Caco-2 (cell line): ENCODE results near the gene TMEM273. TPM values are rescaled to one million over a fixed set of nuclear protein-coding genes. Genes with fewer than 3 reads are reported as not detected.

ENCODE experiments used
- BruUV-seq: library from RNA; stranded (reverse); fragments of 400-500 nt; replicated peaks from 2 replicates; lab custom pipeline; 2021; lab: Mats Ljungman, UMichigan
- CTCF ChIA-PET: fragments of 300-600 bp; sonication (Branson Sonifier 250); formaldehyde crosslinking; loops from one replicate; lab custom pipeline; 2022; ENCODE audit warnings: antibody characterized with exemption; lab: Charles Lee
- POLR2A ChIA-PET: fragments of 300-600 bp; sonication (Branson Sonifier 250); formaldehyde crosslinking; loops from one replicate; lab custom pipeline; 2022; ENCODE audit warnings: antibody characterized with exemption; lab: Charles Lee
- DNase-seq, 2 experiments: peaks; one replicate each; pipeline versions ENCODE4 v3.0.0 to v3.0.0-alpha.2; 2020 to 2022
- H3K27me3 ChIP-seq: replicated peaks from 2 replicates; pipeline ENCODE4 v1.6.0; 2011; ENCODE audit warnings: low read length; ENCODE audit not compliant: control insufficient read depth, insufficient read depth
- H3K36me3 ChIP-seq: 2 replicates; pipeline ENCODE4 v1.5.1; 2011; ENCODE audit warnings: low read length; ENCODE audit not compliant: control insufficient read depth, insufficient read depth
- H3K4me1 ChIP-seq: fragments of 250-450 bp; sonication (Bioruptor Pico); 2 replicates; pipeline ENCODE4 v1.5.1; 2020; ENCODE audit warnings: mild to moderate bottlenecking
- H3K4me3 ChIP-seq: 2 replicates; pipeline ENCODE4 v1.5.1; 2011; ENCODE audit warnings: low read depth, mild to moderate bottlenecking, control low read depth, low read length
- H3K9me3 ChIP-seq: fragments of 250-450 bp; sonication (Bioruptor Pico); 2 replicates; pipeline ENCODE4 v1.5.1; 2020; ENCODE audit warnings: mild to moderate bottlenecking, moderate library complexity
- H3K27ac Mint-ChIP-seq: one replicate; pipeline ENCODE4 v1.8.0; 2022; ENCODE audit warnings: mixed read lengths; ENCODE audit not compliant: unreplicated experiment
- H3K27me3 Mint-ChIP-seq: one replicate; pipeline ENCODE4 v1.8.0; 2022; ENCODE audit warnings: mixed read lengths; ENCODE audit not compliant: insufficient read depth, unreplicated experiment
- H3K36me3 Mint-ChIP-seq: one replicate; pipeline ENCODE4 v1.8.0; 2022; ENCODE audit warnings: mild to moderate bottlenecking, mixed read lengths; ENCODE audit not compliant: insufficient read depth, unreplicated experiment
- H3K4me1 Mint-ChIP-seq: one replicate; pipeline ENCODE4 v1.8.0; 2022; ENCODE audit warnings: low read depth, mixed read lengths; ENCODE audit not compliant: unreplicated experiment
- H3K4me3 Mint-ChIP-seq: one replicate; pipeline ENCODE4 v1.8.0; 2022; ENCODE audit warnings: mild to moderate bottlenecking, moderate library complexity, mixed read lengths; ENCODE audit not compliant: unreplicated experiment
- H3K9me3 Mint-ChIP-seq: one replicate; pipeline ENCODE4 v1.8.0; 2022; ENCODE audit warnings: mixed read lengths; ENCODE audit not compliant: unreplicated experiment
- CTCF ChIP-seq, 2 experiments: fragments of 200-600 bp in 1 of 2; IDR thresholded peaks; 1 replicate in 1 of 2; 2 replicates in 1 of 2; pipeline versions ENCODE4 v1.5.1 to v1.8.0; 2011 to 2022; ENCODE audit warnings: antibody characterized with exemption in 1 of 2, control low read depth in 1 of 2, inconsistent platforms in 1 of 2, low read depth in 1 of 2, low read length in 1 of 2, mild to moderate bottlenecking in 1 of 2, moderate library complexity in 1 of 2; ENCODE audit not compliant: insufficient read depth in 1 of 2, severe bottlenecking in 1 of 2, unreplicated experiment in 1 of 2
- intact Hi-C: fragments of 100-400 bp; cut with micrococcal nuclease; formaldehyde crosslinking; loops from one replicate; pipeline ENCODE4 v1.10.0; 2022; ENCODE audit not compliant: unreplicated experiment
- total RNA-seq: library from RNA; stranded (reverse); gene quantifications from 2 replicates; pipeline ENCODE4 v1.2.3, GENCODE V29; 2022

The TMEM273 gene
- total RNA-seq, 1 experiment from 2014 or later, result not detected

DNA sequence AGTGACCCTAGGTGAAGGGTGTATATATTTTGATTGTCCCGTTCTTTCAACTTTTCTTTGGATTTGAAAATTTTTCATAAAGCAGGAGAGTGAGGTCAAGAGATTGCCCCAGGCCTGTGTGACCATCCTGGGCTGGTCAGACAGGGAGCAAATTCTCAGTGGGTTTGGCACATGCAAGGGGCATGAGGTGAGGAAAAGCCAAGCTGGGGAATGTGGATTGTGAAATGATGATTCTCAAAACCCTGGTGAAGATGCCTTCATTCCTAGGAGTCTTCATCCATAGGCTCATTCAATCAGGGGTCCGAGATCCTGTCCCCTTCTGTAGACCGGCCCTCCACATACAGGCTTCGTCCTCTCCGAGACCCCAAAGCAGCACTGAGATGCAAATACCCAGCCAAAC, 27.4 kb downstream of the TMEM273 start:
- ChIA-PET POLR2A (no interaction called here), CTCF (interaction anchor here (1.2 to 1.5 kb wide), 2 partner anchors 183 to 185 kb away, joined by 3 to 9 read pairs; no protein-coding TSS in a partner anchor)
- Mint-ChIP-seq H3K4me1 (no peaks in the 10 kb centered on the region), H3K27me3 (peaks cover 30% of the 10 kb centered on the region), H3K9me3 (no peaks in the 10 kb centered on the region), H3K4me3 (no peak overlapping the region), H3K27ac (no peak overlapping the region), H3K36me3 (no peaks in the 10 kb centered on the region)
- intact Hi-C loops, result no loop called here
- Histone ChIP-seq H3K4me3 (no peak overlapping the region), H3K9me3 (no peaks in the 10 kb centered on the region), H3K36me3 (no peaks in the 10 kb centered on the region), H3K4me1 (no peaks in the 10 kb centered on the region), H3K27me3 (no peaks in the 10 kb centered on the region; the same call in 1 of the 2 replicates)
- no TSS peak for BruUV-seq
- TF ChIP-seq CTCF (IDR thresholded peaks at IDR 0.05; ENCODE audit: insufficient read depth in 1 of 2, low read depth in 1 of 2, low read length in 1 of 2, severe bottlenecking in 1 of 2, unreplicated experiment in 1 of 2), result no peak
- no peak for DNase-seq

DNA sequence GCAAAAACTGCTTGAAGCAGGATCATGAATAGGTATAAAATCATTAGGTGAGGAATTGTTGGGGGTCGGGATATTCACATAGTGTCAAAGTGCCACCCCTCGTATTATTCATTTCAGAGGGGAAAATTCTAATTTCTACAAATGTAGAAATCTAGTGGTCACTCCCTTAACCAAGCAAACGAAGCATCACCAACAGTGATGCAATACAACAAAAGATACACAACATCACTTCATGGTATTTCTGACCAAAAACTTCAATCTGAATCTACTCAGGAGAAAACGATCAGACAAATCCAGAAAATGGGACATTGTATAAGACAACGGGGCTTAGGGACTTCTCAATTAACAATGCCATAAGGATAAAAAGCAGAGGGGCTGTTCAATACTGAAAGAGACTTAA, 28.1 kb downstream of the TMEM273 start:
- H3K9me3 ChIP-seq, result no peaks in the 10 kb centered on the region
- H3K9me3 Mint-ChIP-seq, result no peaks in the 10 kb centered on the region
- no peaks in the 10 kb centered on the region for H3K4me1 Mint-ChIP-seq
- intact Hi-C loops, result no loop called here
- H3K36me3 Mint-ChIP-seq, result no peaks in the 10 kb centered on the region
- no peak for TF ChIP-seq CTCF (IDR thresholded peaks at IDR 0.05; ENCODE audit: insufficient read depth in 1 of 2, low read depth in 1 of 2, low read length in 1 of 2, severe bottlenecking in 1 of 2, unreplicated experiment in 1 of 2)
- no peaks in the 10 kb centered on the region for H3K36me3 ChIP-seq
- ChIA-PET POLR2A (no interaction called here), CTCF (no interaction called here)
- no peak overlapping the region for H3K4me3 Mint-ChIP-seq
- H3K27me3 ChIP-seq, result no peaks in the 10 kb centered on the region; the same call in 1 of the 2 replicates
- peaks cover 37% of the 10 kb centered on the region for H3K27me3 Mint-ChIP-seq
- no peak overlapping the region for H3K4me3 ChIP-seq
- no TSS peak for BruUV-seq
- no peaks in the 10 kb centered on the region for H3K4me1 ChIP-seq
- no peak overlapping the region for H3K27ac Mint-ChIP-seq
- DNase-seq, result no peak

DNA sequence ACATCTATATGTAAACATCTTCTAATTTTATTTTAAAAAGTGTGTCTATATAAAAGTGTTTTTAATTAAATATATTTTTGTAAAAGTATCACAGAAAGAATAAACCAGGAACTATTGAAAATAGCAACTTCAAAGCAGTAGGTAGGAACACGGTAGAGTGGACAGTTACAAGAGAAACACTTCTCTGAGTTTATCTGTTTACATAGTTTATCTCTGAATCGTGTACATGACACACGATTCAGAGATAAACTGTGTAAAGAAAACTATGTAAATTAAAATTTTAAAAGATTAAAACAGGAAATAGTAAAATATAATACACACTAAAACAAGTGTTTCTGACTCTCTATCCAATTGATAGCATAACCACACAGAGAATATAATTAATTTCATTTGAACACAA, 29.3 kb downstream of the TMEM273 start:
- ChIA-PET CTCF (no interaction called here), POLR2A (no interaction called here)
- DNase-seq, result no peak
- H3K36me3 Mint-ChIP-seq, result no peaks in the 10 kb centered on the region
- peaks cover 29% of the 10 kb centered on the region for H3K27me3 Mint-ChIP-seq
- H3K27ac Mint-ChIP-seq, result no peak overlapping the region
- Histone ChIP-seq H3K27me3 (no peaks in the 10 kb centered on the region; the same call in 1 of the 2 replicates), H3K36me3 (no peaks in the 10 kb centered on the region), H3K9me3 (no peaks in the 10 kb centered on the region), H3K4me3 (no peak overlapping the region), H3K4me1 (no peaks in the 10 kb centered on the region)
- H3K4me1 Mint-ChIP-seq, result no peaks in the 10 kb centered on the region
- H3K4me3 Mint-ChIP-seq, result no peak overlapping the region
- intact Hi-C loops, result no loop called here
- TF ChIP-seq CTCF (IDR thresholded peaks at IDR 0.05; ENCODE audit: insufficient read depth in 1 of 2, low read depth in 1 of 2, low read length in 1 of 2, severe bottlenecking in 1 of 2, unreplicated experiment in 1 of 2), result no peak
- no TSS peak for BruUV-seq
- no peaks in the 10 kb centered on the region for H3K9me3 Mint-ChIP-seq
